ENCODE measurements around the gene GSTT2B.

DNA sequence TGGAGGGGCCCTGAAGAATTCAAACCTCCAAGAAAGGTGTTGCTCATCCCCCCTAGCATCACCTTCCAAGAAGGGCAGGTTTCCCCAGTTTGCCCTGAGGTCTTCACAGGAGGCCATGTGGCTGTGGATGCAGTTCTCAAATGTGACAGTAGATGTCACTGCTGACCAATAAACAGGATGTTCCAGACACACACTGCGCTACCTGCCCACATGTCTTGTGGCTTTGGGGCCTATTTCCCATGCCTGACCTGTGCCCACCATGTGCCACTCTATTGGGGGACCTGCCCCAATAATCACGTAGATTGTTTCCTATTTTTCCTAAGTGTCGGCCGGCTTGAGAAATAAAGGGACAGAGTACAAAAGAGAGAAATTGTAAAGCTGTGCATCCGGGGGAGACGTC is 23.4 kb upstream of the GSTT2B start:
- TF ChIP-seq CEBPB (IDR thresholded peaks at IDR 0.05), result no peak
- no peak for TF ChIP-seq EP300 (IDR thresholded peaks at IDR 0.05; ENCODE audit: borderline replicate concordance)
- TF ChIP-seq, protein P1, sequence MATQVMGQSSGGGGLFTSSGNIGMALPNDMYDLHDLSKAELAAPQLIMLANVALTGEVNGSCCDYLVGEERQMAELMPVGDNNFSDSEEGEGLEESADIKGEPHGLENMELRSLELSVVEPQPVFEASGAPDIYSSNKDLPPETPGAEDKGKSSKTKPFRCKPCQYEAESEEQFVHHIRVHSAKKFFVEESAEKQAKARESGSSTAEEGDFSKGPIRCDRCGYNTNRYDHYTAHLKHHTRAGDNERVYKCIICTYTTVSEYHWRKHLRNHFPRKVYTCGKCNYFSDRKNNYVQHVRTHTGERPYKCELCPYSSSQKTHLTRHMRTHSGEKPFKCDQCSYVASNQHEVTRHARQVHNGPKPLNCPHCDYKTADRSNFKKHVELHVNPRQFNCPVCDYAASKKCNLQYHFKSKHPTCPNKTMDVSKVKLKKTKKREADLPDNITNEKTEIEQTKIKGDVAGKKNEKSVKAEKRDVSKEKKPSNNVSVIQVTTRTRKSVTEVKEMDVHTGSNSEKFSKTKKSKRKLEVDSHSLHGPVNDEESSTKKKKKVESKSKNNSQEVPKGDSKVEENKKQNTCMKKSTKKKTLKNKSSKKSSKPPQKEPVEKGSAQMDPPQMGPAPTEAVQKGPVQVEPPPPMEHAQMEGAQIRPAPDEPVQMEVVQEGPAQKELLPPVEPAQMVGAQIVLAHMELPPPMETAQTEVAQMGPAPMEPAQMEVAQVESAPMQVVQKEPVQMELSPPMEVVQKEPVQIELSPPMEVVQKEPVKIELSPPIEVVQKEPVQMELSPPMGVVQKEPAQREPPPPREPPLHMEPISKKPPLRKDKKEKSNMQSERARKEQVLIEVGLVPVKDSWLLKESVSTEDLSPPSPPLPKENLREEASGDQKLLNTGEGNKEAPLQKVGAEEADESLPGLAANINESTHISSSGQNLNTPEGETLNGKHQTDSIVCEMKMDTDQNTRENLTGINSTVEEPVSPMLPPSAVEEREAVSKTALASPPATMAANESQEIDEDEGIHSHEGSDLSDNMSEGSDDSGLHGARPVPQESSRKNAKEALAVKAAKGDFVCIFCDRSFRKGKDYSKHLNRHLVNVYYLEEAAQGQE (IDR thresholded peaks at IDR 0.05; ENCODE audit: low read depth), result no peak
- no peak for TF ChIP-seq TEAD4 (IDR thresholded peaks at IDR 0.05)
- no peak for TF ChIP-seq YY1 (IDR thresholded peaks at IDR 0.05; ENCODE audit: low read depth)
- TF ChIP-seq, protein P2, sequence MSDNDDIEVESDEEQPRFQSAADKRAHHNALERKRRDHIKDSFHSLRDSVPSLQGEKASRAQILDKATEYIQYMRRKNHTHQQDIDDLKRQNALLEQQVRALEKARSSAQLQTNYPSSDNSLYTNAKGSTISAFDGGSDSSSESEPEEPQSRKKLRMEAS (IDR thresholded peaks at IDR 0.05), result no peak
- TF ChIP-seq, protein P3, sequence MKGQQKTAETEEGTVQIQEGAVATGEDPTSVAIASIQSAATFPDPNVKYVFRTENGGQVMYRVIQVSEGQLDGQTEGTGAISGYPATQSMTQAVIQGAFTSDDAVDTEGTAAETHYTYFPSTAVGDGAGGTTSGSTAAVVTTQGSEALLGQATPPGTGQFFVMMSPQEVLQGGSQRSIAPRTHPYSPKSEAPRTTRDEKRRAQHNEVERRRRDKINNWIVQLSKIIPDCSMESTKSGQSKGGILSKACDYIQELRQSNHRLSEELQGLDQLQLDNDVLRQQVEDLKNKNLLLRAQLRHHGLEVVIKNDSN (IDR thresholded peaks at IDR 0.05), result no peak
- no peak for TF ChIP-seq TAF1 (IDR thresholded peaks at IDR 0.05; ENCODE audit: low read depth)
